GM19328 (cell line): Measurements from ENCODE around the gene LEF1.
"Not testable (repeated sequence)": the region's sequence is repeated elsewhere in the genome, so short reads cannot be mapped to it uniquely, and the experiment has no call there.

Experiments
- ATAC-seq: cut with Tn5 transposase; IDR thresholded peaks from one replicate; pipeline ENCODE4 v1.9.1; 2021; ENCODE audit warnings: mild to moderate bottlenecking, moderate library complexity; ENCODE audit not compliant: unreplicated experiment

LEF1 gene

DNA sequence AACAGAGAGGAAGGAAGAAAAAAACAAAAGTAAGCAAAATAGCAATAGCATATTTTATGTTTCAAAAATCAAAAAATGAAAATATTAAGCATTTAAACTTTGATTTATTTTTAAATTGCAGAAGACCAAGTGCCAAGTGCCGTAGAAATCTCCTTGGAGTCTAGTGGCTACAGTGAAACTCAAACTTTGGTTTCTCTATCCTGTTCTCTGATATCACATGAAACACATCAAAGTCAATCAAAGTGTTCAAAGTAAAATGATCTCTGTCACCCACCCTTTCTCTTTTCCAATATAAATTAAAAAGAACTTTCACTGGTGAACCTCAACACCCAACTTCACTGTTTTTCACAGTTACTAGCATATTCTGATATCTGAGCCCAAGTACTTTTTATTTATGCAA, 98.0 kb downstream of the LEF1 start:
- ATAC-seq: no peak

DNA sequence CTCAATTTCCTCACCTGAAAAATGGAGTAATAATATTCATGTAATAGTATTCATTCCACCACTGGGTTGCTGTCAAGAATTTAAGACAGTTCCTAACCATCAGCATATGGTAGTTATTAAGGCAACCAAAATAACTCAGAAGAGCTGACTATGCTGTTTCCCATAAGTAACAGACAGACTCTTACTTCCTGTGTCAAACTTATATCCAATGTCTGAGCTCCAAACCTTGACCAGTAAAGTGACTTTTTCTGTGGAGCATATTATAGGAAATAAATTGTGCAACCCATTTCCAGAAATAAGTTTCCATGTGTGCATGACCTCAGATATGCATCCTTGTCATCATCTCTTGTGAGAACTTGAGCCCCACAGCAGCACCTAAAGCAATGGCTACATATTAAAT, 100.3 kb downstream of the LEF1 start:
- no peak for ATAC-seq

DNA sequence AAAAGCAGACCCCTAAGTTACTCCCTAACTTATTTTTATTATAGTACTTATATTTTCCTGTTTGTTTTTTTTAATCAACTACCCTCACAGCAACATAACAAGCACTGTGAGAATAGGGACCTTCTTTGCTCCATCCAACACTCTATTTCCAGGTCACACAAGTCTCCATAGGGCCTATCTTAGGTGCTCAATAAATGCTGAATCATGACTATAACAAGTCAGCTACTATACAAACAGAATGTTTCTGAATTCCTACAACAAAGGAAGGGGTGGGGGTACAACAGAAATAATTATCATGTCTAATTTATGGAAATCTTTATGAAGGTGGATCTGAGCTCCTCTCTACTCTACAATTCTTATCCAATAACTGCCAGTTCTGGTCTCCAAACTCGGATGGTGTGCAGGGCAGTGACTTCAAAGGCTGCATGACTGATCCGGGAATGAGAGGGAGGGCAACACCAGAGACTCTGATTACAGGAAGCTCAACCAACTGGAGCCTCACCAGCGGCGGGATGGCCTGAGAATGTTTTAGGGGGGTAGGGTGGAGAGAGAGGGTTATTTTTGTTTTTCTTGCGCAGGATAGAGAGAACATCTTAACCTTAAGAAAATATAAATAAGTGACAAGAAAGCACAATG, 107.9 kb downstream of the LEF1 start:
- no peak for ATAC-seq

DNA sequence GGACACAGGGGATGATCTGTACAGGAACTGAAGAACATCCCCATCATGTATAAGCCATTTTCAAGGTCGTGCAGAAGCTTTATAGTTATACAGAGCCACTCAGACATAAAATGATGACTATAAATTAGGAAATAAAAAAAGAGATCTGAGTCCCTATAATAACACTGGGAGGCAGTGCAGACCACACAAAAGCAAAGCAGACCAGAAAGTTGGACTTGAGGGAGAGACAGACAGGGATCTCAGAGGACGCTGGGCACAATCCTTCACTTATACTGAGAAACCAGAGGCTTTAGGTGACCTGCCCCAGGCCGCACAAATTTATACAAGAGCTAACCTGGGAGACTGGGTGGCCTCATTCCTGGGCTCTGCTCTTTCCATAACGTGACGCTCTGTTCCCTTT, 108.6 kb downstream of the LEF1 start:
- no peak for ATAC-seq

DNA sequence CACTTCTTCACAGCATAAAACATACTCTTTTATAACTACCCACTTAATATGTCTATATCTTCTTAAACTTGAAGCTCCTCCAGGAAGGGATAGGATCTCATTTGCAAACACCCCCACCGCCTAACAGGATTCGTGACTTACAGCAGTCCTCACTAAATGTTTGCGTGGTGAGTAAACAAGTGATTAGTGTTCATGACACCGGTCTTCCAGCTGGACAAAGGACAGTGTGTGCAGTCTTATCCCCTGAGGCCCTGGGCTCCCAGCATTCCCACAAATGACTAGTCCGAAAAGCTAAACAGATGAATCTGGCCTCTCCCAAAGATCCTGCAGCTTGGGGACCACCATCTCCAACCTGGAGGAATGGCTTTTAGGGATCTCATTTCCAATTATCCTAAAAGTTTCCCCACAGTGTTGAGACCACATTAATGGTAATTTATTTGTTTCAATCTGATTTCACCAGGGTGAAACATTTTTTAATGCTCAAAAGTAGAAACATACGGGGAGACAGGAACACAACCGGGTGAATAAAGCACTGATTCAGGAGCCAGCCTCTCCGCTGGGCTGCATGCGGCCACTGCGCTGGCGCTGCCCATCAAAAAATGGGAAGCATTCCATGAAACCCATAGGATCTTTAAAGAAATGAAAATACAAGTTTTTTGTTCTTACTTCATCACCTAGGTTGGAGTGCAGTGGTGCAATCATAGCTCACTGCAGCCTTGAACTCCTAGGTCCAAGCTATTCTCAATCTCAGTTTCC, 109.9 kb downstream of the LEF1 start:
- no peak for ATAC-seq

DNA sequence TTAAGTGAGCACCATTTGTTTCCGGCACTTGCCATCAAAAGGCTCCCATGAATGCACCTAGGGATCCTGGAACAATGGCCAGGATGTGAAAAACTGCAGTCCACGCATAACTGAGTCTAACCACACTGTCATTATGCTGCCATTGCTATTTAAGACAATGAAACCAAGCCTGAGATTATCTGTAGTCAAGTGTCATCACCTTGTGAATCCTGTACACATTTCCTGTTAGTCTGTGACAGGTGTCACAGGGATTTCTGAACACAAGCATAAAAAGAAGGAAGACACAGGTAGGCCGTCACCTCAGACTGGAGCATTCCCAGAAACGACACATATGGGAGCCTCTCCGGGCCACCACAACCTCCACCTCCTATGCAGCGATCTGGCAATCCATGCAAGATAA, 112.3 kb downstream of the LEF1 start:
- no peak for ATAC-seq

DNA sequence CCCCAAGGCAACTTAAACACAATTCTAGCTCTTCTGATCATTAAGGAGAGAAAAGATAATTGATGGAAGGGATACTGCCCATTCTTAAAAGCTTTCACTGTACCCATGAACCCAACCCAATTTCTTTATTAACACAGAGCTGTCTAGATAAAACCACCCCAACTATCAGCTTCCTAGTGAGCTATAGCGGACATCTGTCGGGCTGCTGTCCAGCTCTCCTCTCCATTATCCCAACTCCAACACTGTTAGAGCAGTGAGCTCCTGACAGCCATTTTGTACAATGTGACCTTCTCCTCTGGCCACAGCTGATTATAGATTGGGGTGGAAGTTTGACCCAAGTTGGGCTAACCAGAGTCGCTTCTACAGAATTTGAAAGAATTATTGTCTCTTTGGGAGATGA, 112.9 kb downstream of the LEF1 start:
- ATAC-seq: no peak

DNA sequence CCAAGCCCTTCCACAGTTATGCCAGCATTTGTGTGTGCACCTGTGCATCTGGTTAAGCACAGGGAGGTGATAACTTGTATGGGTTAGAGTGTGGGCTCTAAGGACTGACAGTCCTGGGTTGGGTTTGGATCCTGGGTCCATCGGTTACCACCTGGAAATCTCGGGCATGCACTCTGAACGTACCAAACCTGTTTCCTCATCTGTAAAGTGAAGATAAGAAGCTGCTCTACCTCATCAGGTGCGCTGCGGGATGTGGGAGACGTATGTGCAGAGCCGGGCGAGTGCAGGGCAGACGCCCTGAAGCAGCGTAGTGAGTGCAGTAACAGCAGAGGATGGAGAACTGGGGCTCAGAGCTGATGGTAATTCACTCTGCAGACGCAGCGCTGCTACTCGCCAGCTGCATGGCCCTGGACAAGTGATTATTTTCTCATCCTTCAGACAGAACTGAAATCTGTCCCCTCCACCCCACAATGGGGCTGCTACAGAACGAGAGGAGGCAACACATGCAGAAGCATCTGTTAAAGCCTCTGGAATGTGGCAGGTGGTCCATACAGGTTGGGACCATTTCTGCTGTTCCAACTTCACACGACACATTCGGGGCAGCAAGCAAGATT, 114.6 kb downstream of the LEF1 start:
- no peak for ATAC-seq

DNA sequence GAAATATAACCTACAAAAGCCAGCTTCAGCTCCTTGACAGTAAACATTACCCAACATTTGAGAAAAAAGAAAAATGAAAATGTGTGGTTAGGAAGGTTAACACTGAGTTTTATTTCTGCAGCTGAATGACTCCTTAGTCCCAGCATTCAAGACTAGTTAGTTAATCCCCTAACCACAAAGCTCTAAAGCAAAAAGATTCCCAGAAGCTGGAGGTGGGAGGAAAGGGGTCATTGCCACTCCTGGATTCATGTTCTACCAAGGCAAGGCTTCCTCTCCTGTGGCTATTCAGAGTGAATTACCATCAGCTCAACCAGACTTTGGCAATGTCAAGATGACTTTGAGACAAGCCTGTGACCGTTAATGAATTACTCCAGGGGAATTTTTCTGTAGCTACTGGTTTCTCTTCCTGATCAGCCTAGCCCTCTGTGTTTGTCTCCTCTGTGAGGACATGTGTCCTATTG, 115.5 kb downstream of the LEF1 start:
- no peak for ATAC-seq

DNA sequence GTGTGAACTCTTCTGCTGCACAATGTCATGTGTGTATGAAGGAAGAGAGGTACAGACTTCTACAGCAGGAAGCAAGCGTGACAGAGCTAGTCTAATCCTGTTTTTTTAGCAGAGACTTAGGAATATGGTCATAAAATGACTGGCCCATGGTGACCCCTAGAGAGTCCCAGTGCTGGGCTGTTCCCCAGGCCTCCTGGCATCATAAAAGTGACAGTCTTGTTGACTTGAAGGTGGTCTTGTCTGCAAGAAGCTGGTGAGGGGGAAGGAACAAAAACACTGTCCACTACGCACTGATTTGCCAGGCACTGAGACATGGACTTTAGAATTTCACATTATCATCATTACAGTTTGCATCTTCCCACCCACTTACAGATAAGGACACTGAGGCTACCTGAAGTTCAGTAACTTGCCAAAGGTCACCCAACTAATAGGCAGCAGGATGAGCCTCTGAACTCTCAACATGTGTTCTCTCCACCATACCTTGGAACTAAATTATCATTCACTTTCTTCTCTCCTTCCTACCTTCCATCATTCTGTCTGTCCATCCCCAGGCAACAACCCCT, 116.1 kb downstream of the LEF1 start:
- no peak for ATAC-seq

DNA sequence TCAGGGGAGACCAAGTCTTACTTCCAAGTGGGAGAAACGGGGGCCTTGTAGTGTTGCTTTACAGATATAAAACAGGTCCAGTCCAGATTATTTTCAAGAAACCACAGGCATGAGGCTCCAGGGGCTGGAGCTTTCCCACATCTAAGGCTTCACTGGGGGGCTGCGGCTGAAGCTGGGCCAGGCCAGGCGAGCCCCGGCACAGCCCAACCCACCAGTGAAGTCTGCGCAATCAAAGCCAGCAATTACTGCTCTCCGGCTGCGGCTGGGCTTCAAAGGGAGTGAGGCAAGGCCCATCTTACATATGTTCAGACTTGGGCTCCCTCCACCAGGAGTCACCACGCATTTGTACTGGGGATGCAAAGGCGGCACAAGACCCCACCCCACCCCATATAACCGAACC, 117.4 kb downstream of the LEF1 start:
- no peak for ATAC-seq

DNA sequence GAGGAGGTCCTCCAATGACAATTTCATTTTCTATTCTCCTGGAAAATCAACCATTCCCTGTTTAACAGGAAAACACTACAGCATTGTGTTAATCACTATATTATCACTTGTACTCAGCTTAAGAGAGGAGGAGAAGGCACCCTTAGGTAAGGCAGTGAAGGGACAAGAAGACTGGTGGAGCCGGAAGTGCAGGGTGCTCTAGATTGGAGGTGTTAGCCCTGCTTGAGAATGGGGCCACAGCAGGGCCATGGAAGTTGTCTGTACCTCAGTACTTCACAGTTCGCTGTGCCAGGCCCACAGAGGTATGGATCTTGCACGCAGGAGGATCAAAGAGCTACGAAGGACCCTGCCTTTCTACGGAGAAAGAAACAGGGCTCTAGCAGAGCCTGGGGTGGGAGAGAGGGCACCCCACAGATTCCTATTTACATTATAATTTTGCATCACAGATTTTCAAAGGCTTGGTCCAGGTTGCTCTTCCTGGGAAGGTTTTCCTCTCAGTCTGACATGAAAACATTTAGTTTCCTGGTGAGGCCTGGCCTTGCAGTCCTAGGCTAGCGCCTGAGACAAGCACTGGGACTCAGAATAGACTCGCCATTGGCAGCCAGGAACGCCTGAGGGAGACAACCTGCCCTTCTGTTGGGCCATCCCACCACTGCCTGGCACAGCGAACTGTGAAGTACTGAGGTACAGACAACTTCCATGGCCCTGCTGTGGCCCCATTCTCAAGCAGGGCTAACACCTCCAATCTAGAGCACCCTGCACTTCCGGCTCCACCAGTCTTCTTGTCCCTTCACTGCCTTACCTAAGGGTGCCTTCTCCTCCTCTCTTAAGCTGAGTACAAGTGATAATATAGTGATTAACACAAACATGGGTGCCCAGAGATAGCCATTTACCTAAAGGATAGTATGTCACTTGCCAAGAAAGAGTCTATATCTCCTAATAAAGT, 118.3 kb downstream of the LEF1 start:
- ATAC-seq: not testable (repeated sequence)

DNA sequence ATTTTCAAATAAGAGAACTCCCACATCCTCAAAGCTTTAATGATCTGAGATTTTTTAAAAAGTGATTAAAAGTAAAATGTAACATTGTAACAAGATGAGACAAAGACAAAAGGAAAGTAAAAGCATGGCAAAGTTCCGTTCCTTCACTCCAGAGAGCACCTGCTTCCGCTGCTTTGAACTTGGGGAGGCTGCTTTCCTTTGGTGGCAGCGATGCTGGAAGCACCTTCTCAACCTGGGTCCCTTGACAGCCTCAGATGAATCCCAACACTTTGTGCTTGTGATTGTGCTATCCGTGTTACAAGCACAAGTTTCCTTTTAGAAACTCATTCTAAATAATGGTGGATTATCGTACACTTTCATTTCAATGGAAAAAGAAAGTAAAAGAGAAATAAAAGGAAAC, 119.3 kb downstream of the LEF1 start:
- no peak for ATAC-seq

DNA sequence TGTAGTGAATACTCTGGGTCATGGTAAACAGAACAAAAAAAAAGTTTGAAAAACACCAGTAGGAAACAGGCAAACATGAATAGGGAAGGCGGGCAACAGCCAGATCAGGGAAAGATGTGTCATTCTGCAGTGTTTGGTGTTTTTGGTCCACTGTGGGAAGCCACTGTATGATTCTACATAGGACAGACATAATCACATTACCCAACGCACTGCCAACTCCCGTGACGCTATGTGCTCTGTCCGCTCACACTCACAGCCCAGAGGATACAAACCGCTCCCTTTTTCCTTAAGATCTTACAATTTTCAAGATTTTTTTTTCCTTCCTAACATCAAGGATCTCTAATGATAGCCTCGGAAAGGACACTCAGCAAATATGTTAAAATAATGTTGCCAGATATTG, 119.7 kb downstream of the LEF1 start:
- ATAC-seq: no peak

DNA sequence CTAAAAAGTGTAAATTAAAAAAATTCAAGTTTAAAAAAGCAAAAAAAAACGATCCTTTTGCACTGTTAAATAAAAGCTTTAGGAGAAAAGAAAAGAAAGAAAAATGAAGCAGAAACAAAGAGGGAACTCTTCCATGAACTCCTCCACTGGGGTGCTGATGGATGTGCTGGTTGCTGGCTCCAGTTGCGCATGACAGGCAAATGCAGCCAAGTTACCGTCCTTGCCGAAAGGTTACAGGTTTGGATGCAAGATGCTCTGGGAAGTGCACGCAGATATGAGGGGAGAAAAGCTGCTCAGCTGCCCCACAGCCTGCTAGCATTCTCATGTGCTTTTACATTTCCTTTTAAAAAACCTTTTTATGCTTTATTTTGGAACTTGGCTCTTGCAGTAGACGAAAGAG, 120.6 kb downstream of the LEF1 start:
- no peak for ATAC-seq

DNA sequence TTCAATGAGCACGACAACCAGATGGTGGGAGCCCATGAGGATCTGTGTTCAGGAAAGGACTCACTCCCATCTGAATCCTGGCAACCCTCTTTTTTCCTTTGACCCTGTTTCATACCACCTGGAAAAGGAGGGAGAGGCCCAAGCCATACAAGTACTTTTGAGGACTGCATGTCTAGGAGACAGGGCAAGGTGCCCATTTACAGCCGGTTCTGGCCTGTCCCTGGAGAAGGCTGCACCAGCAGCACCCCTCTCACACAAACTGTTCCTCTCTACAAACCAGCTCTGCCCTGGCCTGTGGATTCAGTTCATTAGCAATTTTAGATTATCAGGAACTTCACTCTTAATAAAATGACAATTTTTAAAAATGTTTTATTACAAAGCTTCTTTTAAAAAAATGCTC, 121.5 kb downstream of the LEF1 start:
- no peak for ATAC-seq

DNA sequence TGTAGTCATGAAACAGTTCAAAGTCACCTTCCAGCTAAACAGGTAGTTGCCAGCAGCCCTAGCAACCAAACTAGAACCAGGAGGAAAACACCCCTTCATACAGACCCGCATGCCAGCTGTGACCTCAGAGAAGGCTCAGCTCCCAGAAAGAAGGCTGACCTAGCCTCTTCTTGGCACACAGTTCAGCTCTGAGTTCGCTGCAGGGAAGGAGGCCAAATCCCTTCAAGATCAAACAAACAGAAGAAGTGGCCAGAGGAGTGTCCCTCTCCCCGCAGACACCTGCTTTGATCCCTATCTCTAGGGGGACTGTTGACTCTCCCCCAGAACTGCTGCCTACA, 123.1 kb downstream of the LEF1 start:
- ATAC-seq: no peak

DNA sequence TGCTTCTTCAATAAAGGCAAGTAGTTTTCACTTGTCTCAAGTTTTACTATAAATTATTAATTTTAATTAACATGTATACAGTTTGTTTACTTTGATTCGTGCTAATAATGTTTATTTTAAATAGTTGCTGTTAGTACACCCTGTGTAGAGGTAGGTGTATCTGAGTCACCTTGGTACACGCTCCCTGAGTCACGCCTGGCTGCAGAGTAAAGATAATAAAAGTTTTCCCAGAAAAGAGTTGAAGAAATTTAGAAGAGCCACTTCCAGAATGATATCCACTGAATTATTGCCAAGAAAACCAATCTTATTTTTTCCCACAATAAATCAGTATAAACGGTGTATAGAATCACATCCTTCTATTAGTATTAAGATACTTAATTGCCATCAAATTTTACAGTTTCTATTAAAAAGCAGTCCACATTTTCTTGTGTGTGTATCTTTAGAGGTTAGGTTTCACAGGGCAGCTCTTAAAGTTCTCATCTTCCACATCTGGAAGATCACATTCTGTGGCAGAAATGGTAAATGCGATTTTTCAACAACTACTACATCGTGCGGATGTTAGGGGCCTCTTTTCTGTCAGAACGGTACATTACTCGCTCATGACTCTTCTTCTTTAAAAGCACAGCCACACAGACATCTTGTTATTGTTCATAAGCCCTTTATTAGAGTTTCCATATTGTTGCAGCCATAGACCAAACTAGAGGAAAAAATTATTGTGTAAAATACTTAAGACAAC, 123.6 kb downstream of the LEF1 start:
- ATAC-seq: no peak

DNA sequence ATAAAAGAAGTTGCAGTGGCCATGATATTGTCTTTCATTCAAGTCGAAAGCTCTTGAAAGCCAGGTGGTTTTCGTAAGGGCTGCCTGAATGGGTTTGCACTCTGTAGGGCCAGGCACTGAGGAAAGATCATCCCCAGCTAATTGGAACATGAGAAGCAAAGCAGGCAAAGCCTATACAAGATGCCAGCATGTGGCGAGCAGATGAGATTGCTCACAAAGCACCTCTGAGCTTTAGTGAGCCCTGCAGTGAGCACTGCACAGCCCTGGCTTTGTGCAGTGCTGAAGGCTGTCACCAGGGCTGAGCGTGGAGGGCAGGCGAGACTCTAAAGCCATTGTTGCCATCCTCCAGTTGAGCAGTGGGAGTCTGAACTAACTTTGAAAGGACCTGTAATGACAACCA, 125.2 kb downstream of the LEF1 start:
- ATAC-seq: no peak

DNA sequence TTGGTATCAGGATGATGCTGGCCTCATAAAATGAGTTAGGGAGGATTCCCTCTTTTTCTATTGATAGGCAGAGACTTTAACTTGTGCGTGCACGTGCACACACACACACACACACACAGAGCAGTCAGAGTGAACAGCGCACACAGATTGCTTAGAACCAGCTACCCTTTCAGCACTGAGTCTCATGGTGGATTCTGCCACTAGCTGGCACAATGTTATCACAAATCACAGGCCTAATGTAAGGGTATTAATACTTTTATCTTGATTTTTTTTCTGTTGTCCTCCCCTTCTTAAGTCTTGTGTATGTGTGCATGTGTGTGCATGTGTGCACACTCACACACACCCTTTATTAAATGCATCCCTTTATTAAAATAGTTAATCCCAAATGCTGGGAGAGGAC, 125.8 kb downstream of the LEF1 start:
- no peak for ATAC-seq
